Glutamatergic neuron (in vitro differentiated cells): ENCODE measurements around the gene CENPQ. TPM values are rescaled to one million over a fixed set of nuclear protein-coding genes. Genes with fewer than 3 reads are reported as not detected.
A peak's percentile ranks its signal among the peaks of the same experiment; 100 is the strongest.

Experiments
- DNase-seq: peaks from one replicate; pipeline ENCODE4 v3.0.0; 2022
- H3K27ac Mint-ChIP-seq: one replicate; pipeline ENCODE4 v1.8.0; 2020; ENCODE audit warnings: mild to moderate bottlenecking, mixed read lengths, inconsistent platforms; ENCODE audit not compliant: unreplicated experiment
- H3K27me3 Mint-ChIP-seq: one replicate; pipeline ENCODE4 v1.8.0; 2020; ENCODE audit warnings: mild to moderate bottlenecking, moderate library complexity, mixed read lengths, inconsistent platforms; ENCODE audit not compliant: unreplicated experiment
- H3K36me3 Mint-ChIP-seq: one replicate; pipeline ENCODE4 v1.8.0; 2020; ENCODE audit warnings: mild to moderate bottlenecking, mixed read lengths, inconsistent platforms; ENCODE audit not compliant: unreplicated experiment
- H3K4me1 Mint-ChIP-seq: one replicate; pipeline ENCODE4 v1.8.0; 2020; ENCODE audit warnings: mild to moderate bottlenecking, low read depth, mixed read lengths, inconsistent platforms; ENCODE audit not compliant: unreplicated experiment
- H3K4me3 Mint-ChIP-seq: one replicate; pipeline ENCODE4 v1.8.0; 2020; ENCODE audit warnings: mild to moderate bottlenecking, mixed read lengths, inconsistent platforms; ENCODE audit not compliant: unreplicated experiment
- H3K9me3 Mint-ChIP-seq: one replicate; pipeline ENCODE4 v1.8.0; 2020; ENCODE audit warnings: mild to moderate bottlenecking, moderate library complexity, mixed read lengths, inconsistent platforms; ENCODE audit not compliant: unreplicated experiment
- CTCF ChIP-seq: fragments of 200-600 bp; sonication (generic); IDR thresholded peaks from one replicate; pipeline ENCODE4 v1.5.0; 2021; ENCODE audit not compliant: partially characterized antibody, unreplicated experiment
- total RNA-seq: library from RNA; stranded (reverse); fragmentation: NEBNext Ultra II Directional; extraction: Animal tissue kit (Norgen Biotek cat#: 25700); gene quantifications from one replicate; pipeline ENCODE4 v1.2.1, GENCODE V29; 2021; ENCODE audit not compliant: unreplicated experiment

The CENPQ gene
- total RNA-seq, 1 donor from 2014 or later: 3.4 TPM

GRCh38 chr6:49528571-49528970, 65.4 kb downstream of the CENPQ start:
- Mint-ChIP-seq H3K36me3 (no peaks in the 10 kb centered on the region), H3K27ac (no peak overlapping the region)

GRCh38 chr6:49530141-49530776, 67.1 kb downstream of the CENPQ start:
- Mint-ChIP-seq H3K4me1 (no peaks in the 10 kb centered on the region), H3K27ac (no peak overlapping the region), H3K27me3 (no peaks in the 10 kb centered on the region), H3K4me3 (no peak overlapping the region), H3K36me3 (no peaks in the 10 kb centered on the region), H3K9me3 (no peaks in the 10 kb centered on the region)
- no peak for TF ChIP-seq CTCF
- no peak for DNase-seq

More at GRCh38 chr6:49528571-49528970, 65.4 kb downstream of the CENPQ start:
- Mint-ChIP-seq H3K27me3 (no peaks in the 10 kb centered on the region), H3K9me3 (no peaks in the 10 kb centered on the region), H3K4me3 (no peak overlapping the region), H3K4me1 (no peaks in the 10 kb centered on the region)
- TF ChIP-seq CTCF: no peak
- no peak for DNase-seq

- Mint-ChIP-seq H3K9me3 (no peaks in the 10 kb centered on the region), H3K27me3 (no peaks in the 10 kb centered on the region), H3K36me3 (no peaks in the 10 kb centered on the region), H3K4me3 (no peak overlapping the region), H3K4me1 (no peaks in the 10 kb centered on the region), H3K27ac (no peak overlapping the region)
- peak; percentile 76 for TF ChIP-seq CTCF
- DNase-seq: no peak
These were observed 68.8 kb downstream of the CENPQ start for GRCh38 chr6:49531774-49532569.

GRCh38 chr6:49535795-49536194, 72.6 kb downstream of the CENPQ start:
- no peak overlapping the region for H3K4me3 Mint-ChIP-seq
- H3K36me3 Mint-ChIP-seq: no peaks in the 10 kb centered on the region
- DNase-seq: no peak
- no peaks in the 10 kb centered on the region for H3K27me3 Mint-ChIP-seq
- H3K4me1 Mint-ChIP-seq: no peaks in the 10 kb centered on the region
- TF ChIP-seq CTCF: no peak
- H3K9me3 Mint-ChIP-seq: no peaks in the 10 kb centered on the region
- H3K27ac Mint-ChIP-seq: no peak overlapping the region

- Mint-ChIP-seq H3K27ac (no peak overlapping the region), H3K36me3 (no peaks in the 10 kb centered on the region), H3K9me3 (no peaks in the 10 kb centered on the region), H3K27me3 (no peaks in the 10 kb centered on the region), H3K4me3 (no peak overlapping the region), H3K4me1 (no peaks in the 10 kb centered on the region)
- no peak for DNase-seq
- TF ChIP-seq CTCF: no peak
These were observed 75.9 kb downstream of the CENPQ start for GRCh38 chr6:49539102-49539501.
